KMS-11 (cell line): ENCODE measurements around the gene CYTH3.

ENCODE experiments used
- H2AFZ ChIP-seq: fragments of 200-600 bp; sonication (generic); 2 replicates; pipeline ENCODE4 v1.6.1; 2016; ENCODE audit warnings: antibody characterized with exemption, mixed run types, low read depth
- H3K27ac ChIP-seq: fragments of 200-600 bp; sonication (generic); 2 replicates; pipeline ENCODE4 v1.6.1; 2016; ENCODE audit warnings: mild to moderate bottlenecking, mixed run types
- H3K27me3 ChIP-seq: fragments of 200-600 bp; sonication (generic); 2 replicates; pipeline ENCODE4 v1.6.1; 2017; ENCODE audit warnings: mild to moderate bottlenecking, low read depth, mixed run types, moderate library complexity; ENCODE audit not compliant: insufficient read depth
- H3K36me3 ChIP-seq: fragments of 200-600 bp; sonication (generic); 2 replicates; pipeline ENCODE4 v1.6.1; 2017; ENCODE audit warnings: mild to moderate bottlenecking, mixed run types; ENCODE audit not compliant: insufficient read depth
- H3K4me1 ChIP-seq: fragments of 200-600 bp; sonication (generic); 2 replicates; pipeline ENCODE4 v1.6.1; 2016; ENCODE audit warnings: mild to moderate bottlenecking, low read depth, mixed run types; ENCODE audit not compliant: poor library complexity, severe bottlenecking
- H3K4me2 ChIP-seq: fragments of 200-600 bp; sonication (generic); 2 replicates; pipeline ENCODE4 v1.7.0; 2016; ENCODE audit warnings: mild to moderate bottlenecking, mixed run types
- H3K4me3 ChIP-seq: fragments of 200-600 bp; sonication (generic); IDR thresholded peaks from 2 replicates; pipeline ENCODE4 v1.6.1; 2017; ENCODE audit warnings: low read depth, low read length, mixed read lengths; ENCODE audit not compliant: insufficient read depth
- H3K79me2 ChIP-seq: fragments of 200-600 bp; sonication (generic); 2 replicates; pipeline ENCODE4 v1.6.1; 2016; ENCODE audit warnings: low read depth, mixed run types; ENCODE audit not compliant: insufficient read depth
- H3K9ac ChIP-seq: fragments of 200-600 bp; sonication (generic); 2 replicates; pipeline ENCODE4 v1.6.1; 2016; ENCODE audit warnings: mild to moderate bottlenecking, mixed run types
- H4K20me1 ChIP-seq: fragments of 200-600 bp; sonication (generic); 2 replicates; pipeline ENCODE4 v1.6.1; 2016; ENCODE audit warnings: mild to moderate bottlenecking, mixed run types; ENCODE audit not compliant: insufficient read depth
- CTCF ChIP-seq: fragments of 200-600 bp; sonication (generic); conservative IDR thresholded peaks from 2 replicates; pipeline ENCODE4 v1.6.1; 2017; ENCODE audit warnings: low read depth, mild to moderate bottlenecking, antibody characterized with exemption, low read length, moderate library complexity, mixed read lengths

The CYTH3 gene

DNA sequence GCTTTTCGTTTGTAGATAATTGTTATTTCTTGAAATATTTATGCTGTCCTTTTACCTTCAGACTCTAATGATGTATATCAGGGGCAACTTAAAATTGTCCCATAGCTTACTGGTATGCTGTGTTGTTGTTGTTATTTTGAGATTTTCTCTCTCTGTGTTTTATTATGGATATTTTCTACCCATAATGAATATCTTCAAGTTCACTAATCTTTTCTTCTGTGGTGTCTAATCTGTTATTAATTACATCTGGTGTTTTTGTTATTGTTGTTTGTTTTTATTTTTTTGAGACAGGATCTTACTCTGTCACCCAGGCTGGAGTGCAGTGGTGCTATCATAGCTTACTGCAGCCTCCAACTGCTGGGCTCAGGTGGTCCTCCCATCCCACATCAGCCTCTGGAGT lies 139.2 kb downstream of the CYTH3 start:
- Histone ChIP-seq H3K36me3 (no peaks in the 10 kb centered on the region), H3K79me2 (no peaks in the 10 kb centered on the region; the same call in 1 of the 2 replicates), H4K20me1 (no peaks in the 10 kb centered on the region), H3K9ac (no peak overlapping the region), H3K4me1 (no peaks in the 10 kb centered on the region), H3K4me2 (no peak overlapping the region), H3K4me3 (no peak overlapping the region), H3K27ac (no peak overlapping the region), H3K27me3 (no peaks in the 10 kb centered on the region), H2AFZ (no peak overlapping the region)
- TF ChIP-seq CTCF = no peak

- Histone ChIP-seq H4K20me1 (no peaks in the 10 kb centered on the region), H3K36me3 (no peaks in the 10 kb centered on the region; the same call in 1 of the 2 replicates), H3K79me2 (no peaks in the 10 kb centered on the region; the same call in 1 of the 2 replicates)
Measured at GRCh38 chr7:6130007-6130587, 142.3 kb downstream of the CYTH3 start.

GRCh38 chr7:6128205-6128604 lies 144.2 kb downstream of the CYTH3 start:
- Histone ChIP-seq H3K79me2 (no peaks in the 10 kb centered on the region; the same call in 1 of the 2 replicates), H3K36me3 (no peaks in the 10 kb centered on the region; the same call in 1 of the 2 replicates), H3K9ac (no peak overlapping the region)

More at GRCh38 chr7:6130007-6130587, 142.3 kb downstream of the CYTH3 start:
- no peak overlapping the region for H3K4me3 ChIP-seq
- no peaks in the 10 kb centered on the region for H3K27me3 ChIP-seq
- H2AFZ ChIP-seq = no peak overlapping the region
- H3K9ac ChIP-seq = no peak overlapping the region
- no peak overlapping the region for H3K4me2 ChIP-seq
- H3K4me1 ChIP-seq = no peaks in the 10 kb centered on the region
- no peak for TF ChIP-seq CTCF
- H3K27ac ChIP-seq = no peak overlapping the region

GRCh38 chr7:6127110-6127490 lies 145.3 kb downstream of the CYTH3 start:
- Histone ChIP-seq H3K9ac (no peak overlapping the region), H2AFZ (no peak overlapping the region), H3K4me3 (no peak overlapping the region), H3K27me3 (no peaks in the 10 kb centered on the region), H4K20me1 (no peaks in the 10 kb centered on the region), H3K4me1 (no peaks in the 10 kb centered on the region), H3K27ac (no peak overlapping the region), H3K36me3 (no peaks in the 10 kb centered on the region; the same call in none of the 2 replicates), H3K79me2 (no peaks in the 10 kb centered on the region), H3K4me2 (no peak overlapping the region)
- no peak for TF ChIP-seq CTCF

More at GRCh38 chr7:6128205-6128604, 144.2 kb downstream of the CYTH3 start:
- Histone ChIP-seq H4K20me1 (no peaks in the 10 kb centered on the region), H2AFZ (no peak overlapping the region), H3K27ac (no peak overlapping the region), H3K4me3 (no peak overlapping the region), H3K4me2 (no peak overlapping the region), H3K27me3 (no peaks in the 10 kb centered on the region), H3K4me1 (no peaks in the 10 kb centered on the region)
- no peak for TF ChIP-seq CTCF
